Skeletal muscle tissue (tissue), 4 donors: ENCODE measurements around the gene NEUROD1. TPM values are rescaled to one million over a fixed set of nuclear protein-coding genes. Genes with fewer than 3 reads are reported as not detected.

Experiments used
- H3K27ac ChIP-seq: one replicate; pipeline ENCODE4 v1.7.0; 2013; ENCODE audit warnings: mild to moderate bottlenecking, low read depth, low read length, inconsistent platforms
- H3K27me3 ChIP-seq, 3 donors: one replicate each; pipeline ENCODE4 v1.7.0; 2013; ENCODE audit warnings: low read length in 3 of 3; ENCODE audit not compliant: control insufficient read depth in 3 of 3, insufficient read depth in 3 of 3
- H3K36me3 ChIP-seq, 3 donors: one replicate each; pipeline ENCODE4 v1.7.0; 2013; ENCODE audit warnings: low read length in 3 of 3; ENCODE audit not compliant: control insufficient read depth in 3 of 3, insufficient read depth in 3 of 3
- H3K4me1 ChIP-seq, 3 donors: one replicate each; pipeline ENCODE4 v1.7.0; 2013; ENCODE audit warnings: low read length in 3 of 3, mild to moderate bottlenecking in 3 of 3; ENCODE audit not compliant: control insufficient read depth in 3 of 3, insufficient read depth in 3 of 3
- H3K4me3 ChIP-seq, 3 donors: one replicate each; pipeline ENCODE4 v1.7.0; 2013; ENCODE audit warnings: low read length in 3 of 3
- H3K9ac ChIP-seq, 3 donors: one replicate each; pipeline ENCODE4 v1.7.0; 2013; ENCODE audit warnings: low read length in 3 of 3, mild to moderate bottlenecking in 3 of 3, moderate library complexity in 2 of 3, low read depth in 1 of 3
- H3K9me3 ChIP-seq, 3 donors: one replicate each; pipeline ENCODE4 v1.7.0; 2013; ENCODE audit warnings: low read length in 3 of 3; ENCODE audit not compliant: control insufficient read depth in 3 of 3
- total RNA-seq: library from RNA; depleted of rRNA; stranded (reverse); fragments of >200 nt; gene quantifications from one replicate; pipeline ENCODE4 v1.2.3, GENCODE V29; 2014
- donor health status: Osteomylitis.

NEUROD1 gene
- total RNA-seq, 1 donor from 2014 or later, result not detected

- Histone ChIP-seq H3K9ac (no peak overlapping the region), H3K4me3 (no peak overlapping the region), H3K36me3 (no peaks in the 10 kb centered on the region), H3K27me3 (no peaks in the 10 kb centered on the region), H3K9me3 (no peaks in the 10 kb centered on the region), H3K4me1 (no peaks in the 10 kb centered on the region), H3K27ac (no peak overlapping the region)
Observed at GRCh38 chr2:181694271-181694670, 14.0 kb upstream of the NEUROD1 start.

- H3K9ac ChIP-seq, result no peak overlapping the region
- H3K4me1 ChIP-seq, result no peaks in the 10 kb centered on the region
- no peaks in the 10 kb centered on the region for H3K9me3 ChIP-seq
- no peaks in the 10 kb centered on the region for H3K36me3 ChIP-seq
- H3K4me3 ChIP-seq, result no peak overlapping the region
- H3K27me3 ChIP-seq, result peaks cover 0 to 8% (median 8%) of the 10 kb centered on the region in 3 donors
- H3K27ac ChIP-seq, result no peak overlapping the region
Observed at GRCh38 chr2:181690860-181691259, 10.5 kb upstream of the NEUROD1 start.

GRCh38 chr2:181686576-181687185 lies 6.4 kb upstream of the NEUROD1 start:
- H3K27me3 ChIP-seq, result peaks cover 39 to 45% (median 45%) of the 10 kb centered on the region in 3 donors
- H3K9ac ChIP-seq, result no peak overlapping the region
- no peaks in the 10 kb centered on the region for H3K36me3 ChIP-seq
- H3K27ac ChIP-seq, result no peak overlapping the region
- no peak overlapping the region for H3K4me3 ChIP-seq
- peaks cover 0 to 3% (median 0%) of the 10 kb centered on the region in 3 donors for H3K9me3 ChIP-seq
- H3K4me1 ChIP-seq, result peaks cover 0 to 11% (median 6%) of the 10 kb centered on the region in 3 donors

- H3K4me1 ChIP-seq, result peaks cover 0 to 19% (median 11%) of the 10 kb centered on the region in 3 donors
- no peak overlapping the region for H3K27ac ChIP-seq
- H3K4me3 ChIP-seq, result no peak overlapping the region
- H3K36me3 ChIP-seq, result no peaks in the 10 kb centered on the region
- peaks cover 0 to 3% (median 0%) of the 10 kb centered on the region in 3 donors for H3K9me3 ChIP-seq
- peaks cover 53 to 59% (median 58%) of the 10 kb centered on the region in 3 donors for H3K27me3 ChIP-seq
- no peak overlapping the region for H3K9ac ChIP-seq
Observed at GRCh38 chr2:181685150-181685688, 4.9 kb upstream of the NEUROD1 start.

- H3K4me1 ChIP-seq, result peaks cover 0 to 19% (median 11%) of the 10 kb centered on the region in 3 donors
- no peak overlapping the region for H3K27ac ChIP-seq
- H3K27me3 ChIP-seq, result peaks cover 58 to 65% (median 64%) of the 10 kb centered on the region in 3 donors
- no peak overlapping the region for H3K4me3 ChIP-seq
- peaks cover 0 to 3% (median 0%) of the 10 kb centered on the region in 3 donors for H3K9me3 ChIP-seq
- no peaks in the 10 kb centered on the region for H3K36me3 ChIP-seq
- no peak overlapping the region for H3K9ac ChIP-seq
Observed at GRCh38 chr2:181684454-181685149, 4.3 kb upstream of the NEUROD1 start.

GRCh38 chr2:181683518-181684453 lies 3.5 kb upstream of the NEUROD1 start:
- Histone ChIP-seq H3K27me3 (peaks cover 66 to 73% (median 72%) of the 10 kb centered on the region in 3 donors), H3K27ac (no peak overlapping the region), H3K9ac (no peak overlapping the region), H3K36me3 (no peaks in the 10 kb centered on the region), H3K9me3 (peaks cover 0 to 3% (median 0%) of the 10 kb centered on the region in 3 donors), H3K4me1 (peaks cover 0 to 19% (median 11%) of the 10 kb centered on the region in 3 donors), H3K4me3 (no peak overlapping the region)

GRCh38 chr2:181682795-181683517 lies 2.6 kb upstream of the NEUROD1 start:
- Histone ChIP-seq H3K4me3 (no peak overlapping the region), H3K4me1 (peaks cover 0 to 19% (median 11%) of the 10 kb centered on the region in 3 donors), H3K9me3 (peaks cover 0 to 3% (median 0%) of the 10 kb centered on the region in 3 donors), H3K27ac (no peak overlapping the region), H3K9ac (no peak overlapping the region), H3K36me3 (no peaks in the 10 kb centered on the region), H3K27me3 (peaks cover 75 to 81% (median 80%) of the 10 kb centered on the region in 3 donors)

GRCh38 chr2:181682026-181682789 lies 1.9 kb upstream of the NEUROD1 start:
- H3K9ac ChIP-seq, result no peak overlapping the region
- peaks cover 0 to 19% (median 11%) of the 10 kb centered on the region in 3 donors for H3K4me1 ChIP-seq
- H3K27me3 ChIP-seq, result peaks cover 80 to 86% (median 82%) of the 10 kb centered on the region in 3 donors
- H3K4me3 ChIP-seq, result no peak overlapping the region
- peaks cover 0 to 3% (median 0%) of the 10 kb centered on the region in 3 donors for H3K9me3 ChIP-seq
- H3K27ac ChIP-seq, result no peak overlapping the region
- H3K36me3 ChIP-seq, result no peaks in the 10 kb centered on the region
